SIG-M5 (cell line): ENCODE results near the gene NDNF.

Source experiments
- DNase-seq: peaks from one replicate; lab custom pipeline; 2025; lab: John Stamatoyannopoulos, UW

Gene NDNF, protein sequence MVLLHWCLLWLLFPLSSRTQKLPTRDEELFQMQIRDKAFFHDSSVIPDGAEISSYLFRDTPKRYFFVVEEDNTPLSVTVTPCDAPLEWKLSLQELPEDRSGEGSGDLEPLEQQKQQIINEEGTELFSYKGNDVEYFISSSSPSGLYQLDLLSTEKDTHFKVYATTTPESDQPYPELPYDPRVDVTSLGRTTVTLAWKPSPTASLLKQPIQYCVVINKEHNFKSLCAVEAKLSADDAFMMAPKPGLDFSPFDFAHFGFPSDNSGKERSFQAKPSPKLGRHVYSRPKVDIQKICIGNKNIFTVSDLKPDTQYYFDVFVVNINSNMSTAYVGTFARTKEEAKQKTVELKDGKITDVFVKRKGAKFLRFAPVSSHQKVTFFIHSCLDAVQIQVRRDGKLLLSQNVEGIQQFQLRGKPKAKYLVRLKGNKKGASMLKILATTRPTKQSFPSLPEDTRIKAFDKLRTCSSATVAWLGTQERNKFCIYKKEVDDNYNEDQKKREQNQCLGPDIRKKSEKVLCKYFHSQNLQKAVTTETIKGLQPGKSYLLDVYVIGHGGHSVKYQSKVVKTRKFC

DNA sequence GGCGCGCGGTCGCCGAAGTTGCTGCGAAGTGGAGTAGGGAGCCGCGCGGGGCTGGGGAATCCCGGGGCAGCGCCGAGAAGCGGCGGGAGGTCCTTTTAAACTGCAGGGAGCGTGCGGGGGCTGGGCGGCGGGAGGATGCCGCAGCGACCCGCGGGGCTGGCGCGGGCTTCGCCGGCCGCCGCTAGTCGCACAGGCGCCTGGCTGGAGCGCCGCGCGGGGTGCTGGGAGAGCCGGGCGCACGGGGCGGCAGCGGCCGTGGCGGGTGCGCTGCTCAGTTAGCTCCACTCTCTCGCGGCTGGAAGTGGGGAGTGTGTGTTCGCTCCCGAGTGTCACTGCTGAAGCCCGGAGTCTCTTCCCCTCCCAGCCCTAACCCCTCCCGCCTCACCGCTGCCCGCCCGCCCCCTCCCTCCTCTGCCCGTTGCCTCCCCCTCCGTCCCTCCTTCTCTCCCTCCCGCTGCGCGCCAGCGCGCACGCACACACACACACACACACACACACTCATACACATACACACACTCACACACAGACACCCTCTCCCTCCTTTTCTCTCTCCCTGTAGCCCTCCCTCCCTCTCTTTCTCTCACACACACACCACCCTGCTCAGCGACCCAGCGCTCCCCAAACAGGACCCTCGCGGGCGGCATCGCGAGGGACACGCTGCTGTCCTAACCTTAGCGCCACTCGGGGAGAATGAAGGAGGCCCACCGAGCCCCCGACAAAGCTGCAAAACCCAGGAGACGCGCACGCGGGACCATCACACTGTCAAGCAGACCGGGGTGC is at the start of gene NDNF:
NDNF (minus strand) TSS at position 312 of the 780 bp plus-strand sequence. CDS start 26,698 bp downstream, outside the sequence.
- DNase-seq: no peak

DNA sequence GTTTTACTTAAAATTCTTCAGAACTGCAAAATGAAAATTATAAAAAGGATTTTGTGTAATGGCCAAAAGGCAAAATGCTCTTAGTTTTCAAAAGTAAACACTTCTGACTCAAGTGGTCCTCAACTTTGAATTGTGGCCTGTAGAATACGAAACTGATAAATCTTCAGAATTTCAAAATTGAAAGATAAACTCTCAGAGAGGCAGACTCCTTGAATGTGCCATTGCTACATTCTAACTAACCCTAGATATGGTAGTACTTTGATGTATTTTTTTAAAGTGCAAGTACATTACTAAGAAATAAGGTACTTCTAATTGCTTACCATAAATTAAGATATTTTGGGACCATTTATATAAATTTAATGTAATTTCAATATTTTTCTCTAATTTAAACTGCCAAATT is 47.4 kb upstream of the NDNF start:
- DNase-seq: no peak

DNA sequence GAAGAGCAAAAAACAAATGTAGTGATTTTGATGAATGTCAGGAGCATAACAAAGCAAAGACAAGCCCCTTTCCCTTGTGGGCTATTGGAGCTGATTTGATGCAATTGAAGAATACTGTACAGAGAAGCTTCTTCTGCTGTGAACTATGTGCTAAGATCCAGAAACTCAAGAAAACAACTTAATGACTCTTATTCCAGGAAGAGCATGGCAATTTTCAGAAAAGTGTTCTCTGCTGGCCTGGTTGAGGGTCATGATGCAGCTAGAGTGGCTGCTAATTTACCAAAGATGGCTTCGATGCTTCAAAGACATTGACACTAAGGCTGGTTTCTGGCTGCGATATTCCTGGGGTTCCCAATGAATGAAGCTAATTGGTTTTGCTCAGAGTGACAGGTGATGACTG is 46.0 kb upstream of the NDNF start:
- no peak for DNase-seq

DNA sequence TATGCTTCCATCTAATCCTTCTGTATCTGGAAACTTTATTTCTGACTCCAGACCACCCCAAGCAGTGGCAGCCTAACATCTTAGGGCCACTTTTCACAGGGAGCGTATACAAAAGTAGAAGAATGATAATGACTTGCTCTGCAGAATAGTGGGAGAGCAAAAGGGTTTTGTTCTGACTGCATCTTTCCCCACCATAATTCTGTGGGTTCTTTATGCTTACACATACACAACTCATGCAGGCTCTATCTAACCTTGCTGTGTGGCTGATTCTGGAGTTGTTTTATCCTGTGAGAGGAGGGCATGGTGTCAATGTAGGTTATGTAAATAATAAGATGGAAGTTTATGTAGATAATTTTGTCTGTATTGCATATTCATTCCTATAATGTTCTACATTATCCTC is 42.4 kb upstream of the NDNF start:
- DNase-seq: no peak

DNA sequence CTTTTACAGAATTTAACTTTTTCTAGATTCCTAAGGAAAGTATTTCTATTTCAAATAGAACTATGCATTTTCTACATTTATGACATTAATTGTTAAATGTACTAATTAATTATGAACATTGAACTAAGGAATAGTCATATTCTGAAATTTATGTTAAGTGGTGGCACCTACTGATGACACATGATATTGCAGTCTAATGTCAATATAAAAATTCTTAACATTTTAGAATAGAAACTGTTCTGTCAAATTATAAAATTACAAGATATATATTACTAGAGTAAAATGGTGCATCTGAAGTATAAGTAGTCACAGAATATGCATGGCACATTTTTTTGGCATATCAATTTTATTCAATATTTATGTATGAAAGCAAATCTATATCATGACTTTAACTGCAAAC is 40.2 kb upstream of the NDNF start:
- DNase-seq: no peak

DNA sequence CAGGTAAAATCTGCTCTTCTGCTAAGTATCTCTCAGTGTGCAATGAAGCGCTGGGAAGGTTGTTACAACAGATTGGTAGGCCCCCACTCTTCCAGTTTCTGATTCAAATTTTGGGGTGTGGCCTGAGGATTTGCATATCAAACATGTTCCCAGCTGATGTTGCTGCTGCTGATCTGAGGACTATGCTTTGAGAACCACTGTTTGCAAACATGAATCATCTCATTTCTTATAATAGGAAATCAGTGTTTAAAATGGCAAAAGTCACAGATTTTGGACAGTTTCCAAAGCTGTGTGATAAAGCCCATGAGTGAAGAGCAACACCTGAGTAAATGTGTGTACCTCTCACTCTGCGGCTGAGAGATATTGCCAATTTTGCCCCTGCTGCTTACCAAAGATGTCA is 36.2 kb upstream of the NDNF start:
- no peak for DNase-seq

DNA sequence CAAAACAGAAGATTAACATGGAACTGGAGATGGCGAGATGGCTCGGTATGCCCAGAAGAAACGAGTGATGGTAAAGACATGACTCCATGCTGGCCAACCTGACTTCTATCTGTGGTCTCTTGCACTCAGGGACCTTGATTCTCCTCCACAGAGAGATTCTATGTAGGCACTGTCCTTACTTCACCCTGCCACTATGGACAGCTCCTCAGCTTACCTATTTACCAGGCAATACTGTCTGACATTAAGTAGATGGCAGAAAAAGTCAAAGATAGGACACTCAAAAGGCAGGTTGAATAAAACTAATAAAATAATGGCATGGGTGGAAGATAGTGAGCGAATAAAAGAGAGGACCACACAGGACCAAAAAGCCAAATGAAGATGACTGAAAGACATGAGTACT is 35.2 kb upstream of the NDNF start:
- no peak for DNase-seq

DNA sequence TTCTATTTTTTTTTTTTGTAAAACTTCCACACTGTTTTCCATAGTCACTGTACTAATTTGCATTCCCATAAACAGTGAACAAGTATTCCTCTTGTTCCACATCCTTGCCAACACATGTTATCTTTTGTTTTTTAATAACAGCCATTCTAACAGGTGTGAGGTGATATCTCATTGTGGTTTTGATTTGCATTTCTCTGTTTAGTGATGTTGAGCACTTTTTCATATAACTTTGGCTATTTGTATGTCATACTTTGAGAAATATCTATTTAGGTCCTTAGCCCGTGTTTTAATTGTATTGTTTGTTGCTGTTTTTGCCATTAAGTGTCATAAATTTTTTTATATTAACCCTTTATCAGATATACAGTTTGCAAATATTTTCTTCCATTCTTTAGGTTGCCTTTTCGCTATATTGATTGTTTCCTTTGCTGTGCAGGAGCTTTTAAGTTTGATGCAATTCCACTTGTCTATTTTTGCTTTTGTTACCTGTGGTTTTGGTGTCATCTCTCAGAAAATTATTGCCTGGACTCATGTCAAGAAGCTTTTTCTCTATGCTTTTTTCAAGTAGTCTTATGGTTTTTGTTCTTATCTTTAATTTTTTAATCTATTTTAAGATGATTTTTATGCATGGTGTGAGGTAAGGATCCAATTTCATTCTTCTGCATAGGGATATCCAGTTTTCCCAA is 27.9 kb upstream of the NDNF start:
- no peak for DNase-seq

DNA sequence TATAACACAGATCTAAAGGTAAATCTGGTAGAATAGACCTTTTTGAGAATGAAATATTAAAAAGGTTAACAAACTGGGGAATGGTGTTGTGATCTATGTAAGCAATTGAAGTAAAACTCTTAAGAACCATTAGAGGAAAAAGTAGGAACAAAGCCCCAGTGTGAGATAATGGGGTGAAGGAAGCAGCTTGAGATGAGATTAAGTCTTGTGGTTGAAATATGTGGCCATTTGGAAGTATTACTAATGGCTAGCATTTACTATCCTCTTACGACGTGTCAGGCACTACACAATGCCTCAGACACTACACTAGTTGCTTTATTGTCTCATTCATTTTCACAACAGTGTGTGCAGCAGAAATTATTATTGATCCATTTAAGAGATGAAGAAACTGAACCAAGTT is 25.9 kb upstream of the NDNF start:
- DNase-seq: no peak

DNA sequence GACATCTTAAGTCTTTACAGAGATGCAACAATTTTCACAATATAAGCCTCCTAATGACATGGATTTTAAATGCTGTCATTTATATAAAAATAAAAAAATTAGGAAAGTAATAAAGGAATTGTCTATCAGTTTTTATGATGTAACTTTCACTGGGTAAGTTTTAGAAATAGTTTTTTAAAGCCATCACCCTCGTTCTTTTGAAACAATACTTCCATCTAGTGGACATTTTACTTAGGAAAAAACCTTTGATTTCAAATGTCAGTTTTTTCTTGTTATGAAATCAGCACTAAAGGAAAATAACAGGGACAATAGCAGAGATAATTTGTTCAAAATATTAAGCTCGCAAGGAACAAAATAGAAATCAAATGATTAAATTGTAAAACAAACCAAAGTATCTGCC is 24.3 kb upstream of the NDNF start:
- no peak for DNase-seq

DNA sequence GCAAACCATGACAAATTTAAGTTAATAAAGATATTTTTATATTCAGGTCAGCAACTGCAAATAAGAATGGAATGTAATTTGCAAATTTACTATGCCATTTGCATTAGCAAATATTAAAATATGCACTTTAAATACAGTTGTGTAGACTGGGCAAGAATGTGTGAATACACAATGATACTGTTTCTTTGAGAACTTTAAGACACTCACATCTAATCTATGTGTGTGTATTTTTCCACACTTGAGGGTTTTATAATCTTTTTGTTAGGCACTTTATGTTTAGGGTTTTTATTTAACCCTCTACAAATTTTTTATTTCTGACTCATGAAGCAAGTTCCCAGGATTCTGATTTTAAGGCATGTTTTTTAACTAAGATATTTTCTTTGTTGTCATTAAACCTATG is 23.9 kb upstream of the NDNF start:
- no peak for DNase-seq

DNA sequence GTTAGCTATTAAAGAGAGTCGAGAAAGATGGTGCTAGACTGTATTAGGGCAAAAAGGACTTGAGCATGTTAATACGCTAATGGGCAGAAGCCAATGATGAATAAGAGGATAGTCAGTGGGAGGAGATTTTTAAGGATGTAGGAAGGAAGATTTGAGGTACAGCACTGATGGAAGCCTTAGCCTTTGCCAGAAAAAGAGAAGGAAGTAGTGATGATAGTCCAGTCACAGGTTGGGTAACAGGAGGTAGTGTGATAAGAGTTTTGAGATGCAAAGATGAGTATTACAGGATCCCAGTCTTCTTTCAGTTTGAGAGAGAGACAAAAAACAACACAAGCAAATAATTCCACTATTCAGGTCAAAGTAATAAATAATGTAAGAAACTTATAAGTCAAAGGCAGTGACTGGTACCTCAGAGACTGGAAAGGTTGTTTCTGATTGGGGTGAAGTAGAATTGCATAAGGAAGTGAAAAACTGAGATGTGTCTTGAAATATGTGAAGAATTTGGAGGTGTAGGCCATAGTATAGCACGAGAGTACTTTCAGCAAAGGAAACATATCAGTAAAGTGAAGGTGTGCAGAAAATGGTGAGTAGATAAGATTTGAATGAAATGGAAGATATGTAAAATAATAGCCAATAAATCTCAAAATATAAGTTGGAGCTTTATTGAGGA is 22.1 kb upstream of the NDNF start:
- DNase-seq: no peak

DNA sequence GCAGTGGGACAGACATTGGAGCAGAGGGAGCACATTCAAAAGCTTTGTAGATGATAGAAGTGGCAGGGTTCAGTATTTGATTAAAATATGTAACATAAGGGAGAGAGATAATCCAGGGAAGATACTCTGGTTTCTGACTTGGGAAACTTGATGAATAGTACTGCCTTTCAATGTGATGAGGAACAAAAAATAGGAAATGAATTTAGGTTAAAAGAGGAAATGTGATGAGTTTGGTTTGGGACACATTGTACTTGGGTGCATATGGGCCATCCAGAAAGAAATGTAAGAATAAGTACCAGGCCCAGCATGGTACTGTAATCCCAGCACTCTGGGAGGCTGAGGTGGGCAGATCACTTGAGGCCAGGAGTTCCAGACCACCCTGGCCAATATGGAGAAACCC is 20.9 kb upstream of the NDNF start:
- DNase-seq: no peak

DNA sequence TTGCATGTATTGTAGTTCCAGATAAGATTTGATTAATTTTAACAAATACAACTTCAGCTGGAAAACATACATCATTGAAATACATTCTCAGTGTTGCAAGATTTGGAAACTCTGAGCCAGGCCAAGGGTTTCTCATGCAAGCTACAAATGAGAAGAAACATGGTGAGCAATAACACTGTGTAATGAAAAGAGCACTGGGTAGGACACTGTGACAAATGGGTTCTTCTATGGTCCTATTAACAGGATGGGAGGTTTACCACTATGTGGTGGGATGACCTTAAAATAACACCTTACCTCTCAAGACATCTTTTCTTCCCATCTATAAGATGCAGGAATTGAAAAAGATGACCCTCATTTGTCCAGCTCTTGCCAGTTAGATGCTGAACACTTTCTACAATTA is 19.6 kb upstream of the NDNF start:
- no peak for DNase-seq

DNA sequence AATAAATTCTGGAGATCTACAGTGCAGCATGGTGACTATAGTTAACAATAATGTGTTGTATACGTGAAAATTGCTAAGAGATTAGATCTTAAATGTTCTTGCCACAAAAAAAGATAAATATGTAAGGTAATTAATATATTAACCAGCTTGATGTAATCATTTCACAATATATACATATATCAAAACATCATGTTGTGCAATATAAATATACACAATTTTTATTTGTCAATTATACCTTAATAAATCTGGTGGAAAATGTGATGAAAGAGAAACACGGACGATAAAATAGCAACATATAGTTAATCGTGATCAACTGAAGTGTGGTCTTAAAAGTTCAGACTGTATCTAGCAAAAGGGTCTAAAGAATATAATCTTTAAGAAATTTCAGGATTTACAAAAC is 16.5 kb upstream of the NDNF start:
- DNase-seq: no peak

DNA sequence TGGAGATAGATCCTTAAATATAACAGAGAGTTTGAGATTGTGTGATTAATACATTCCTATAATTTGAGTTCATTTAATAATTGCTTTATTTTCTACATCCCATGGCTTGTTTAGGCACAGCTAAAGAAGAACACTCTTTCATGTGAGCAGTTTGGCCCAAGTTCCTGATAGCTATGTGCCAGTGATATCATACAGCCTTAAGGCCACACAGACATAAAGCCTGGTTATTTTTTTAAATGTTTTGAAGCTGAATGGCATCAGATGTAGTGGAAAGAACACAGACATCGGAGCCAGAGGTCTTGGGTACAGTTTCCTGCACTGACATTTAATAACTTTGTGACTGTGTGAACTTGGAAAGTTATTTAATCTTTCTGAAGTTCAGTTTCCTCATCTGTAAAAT is 7.0 kb upstream of the NDNF start:
- DNase-seq: no peak

DNA sequence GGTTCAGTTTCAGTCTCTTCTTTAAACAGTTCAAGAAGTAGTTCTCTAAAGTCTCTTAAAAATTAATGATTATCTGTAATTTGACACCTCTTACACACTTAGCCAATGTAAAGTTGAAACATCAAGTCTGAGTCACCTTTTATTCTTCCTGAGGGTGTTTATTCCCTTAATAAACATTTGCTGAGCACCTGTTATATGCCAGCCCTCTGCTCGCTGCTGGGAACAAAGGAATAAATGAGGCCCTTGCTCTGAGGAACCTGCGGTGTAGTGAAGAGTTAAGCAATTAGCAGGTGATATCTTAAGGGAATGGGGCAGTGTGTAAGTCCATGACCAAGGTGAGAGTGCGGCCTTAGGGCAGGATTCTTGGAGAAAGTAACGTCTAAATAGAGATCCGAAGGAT is 5.2 kb upstream of the NDNF start:
- DNase-seq: no peak

DNA sequence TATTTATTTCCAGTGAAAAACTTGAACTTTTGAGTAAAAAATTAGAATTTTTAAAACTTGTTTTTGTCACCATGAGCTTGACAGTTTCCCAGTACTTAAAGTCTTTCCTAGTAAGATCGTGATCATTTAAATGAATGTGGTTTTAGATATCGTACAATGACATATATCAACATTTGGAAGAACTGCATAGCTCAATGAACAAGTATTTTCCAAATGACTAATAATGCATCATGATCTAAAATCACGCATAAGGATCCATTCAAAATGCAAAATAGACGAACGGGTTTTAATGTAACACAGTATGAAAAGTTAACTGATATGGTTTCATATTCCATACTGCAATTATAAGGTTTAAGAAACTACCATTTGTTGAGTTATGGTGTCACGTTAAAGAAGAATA is 4.1 kb upstream of the NDNF start:
- no peak for DNase-seq

DNA sequence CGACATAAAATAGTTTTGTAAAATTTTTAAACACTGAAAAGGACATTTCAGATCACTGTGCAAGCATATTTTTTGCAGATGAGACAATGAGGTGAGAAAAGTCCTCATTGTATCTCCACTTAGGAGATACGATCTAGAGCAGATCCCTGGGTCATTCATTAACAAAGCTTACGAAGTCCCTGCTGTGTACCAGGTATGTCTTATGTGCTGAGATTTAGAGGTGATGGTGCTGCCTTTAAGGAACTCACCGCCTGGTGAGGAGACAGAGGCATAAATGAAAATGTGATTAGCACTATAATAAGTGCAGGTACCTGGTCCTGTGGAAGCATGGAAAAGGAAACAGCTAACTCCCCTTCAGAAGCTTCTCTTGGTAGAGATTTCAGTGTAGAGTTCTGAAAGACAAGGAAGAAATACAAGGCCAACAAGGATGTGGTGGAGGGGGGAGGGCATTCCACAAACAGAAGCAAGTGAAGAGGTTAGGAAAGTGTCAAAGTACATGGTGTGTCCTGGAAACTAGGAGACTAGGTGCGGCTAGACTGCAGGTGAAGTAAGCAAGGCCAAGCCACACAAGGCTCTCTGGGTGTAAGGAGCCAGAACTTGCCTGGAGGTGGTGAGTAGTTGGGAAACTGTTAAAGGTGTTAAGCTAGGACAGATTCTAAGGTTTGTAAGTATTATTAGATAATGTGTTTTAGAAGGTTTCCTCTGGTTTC is 1.5 kb upstream of the NDNF start:
- no peak for DNase-seq

DNA sequence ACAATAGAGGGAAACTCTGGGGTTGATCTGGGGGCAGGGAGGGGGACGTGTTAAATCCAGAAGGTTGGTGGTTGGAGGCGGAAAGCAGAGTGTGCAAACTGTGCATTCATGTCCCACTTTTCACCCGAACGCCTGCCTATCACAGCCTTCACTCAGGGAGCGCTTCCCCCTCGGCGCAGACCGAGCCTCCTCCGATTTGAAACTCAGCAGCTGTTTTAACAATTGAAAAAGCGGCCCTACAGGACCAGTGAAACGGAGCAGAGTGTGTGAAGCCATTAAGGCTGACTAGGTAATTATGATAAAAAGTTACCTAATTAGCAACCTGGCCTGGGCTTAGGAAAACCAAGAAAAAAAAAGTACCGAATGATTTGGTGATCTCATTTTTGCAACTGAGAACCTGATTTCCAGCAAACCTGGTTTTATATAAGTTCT is 685 bp upstream of the NDNF start:
- no peak for DNase-seq

DNA sequence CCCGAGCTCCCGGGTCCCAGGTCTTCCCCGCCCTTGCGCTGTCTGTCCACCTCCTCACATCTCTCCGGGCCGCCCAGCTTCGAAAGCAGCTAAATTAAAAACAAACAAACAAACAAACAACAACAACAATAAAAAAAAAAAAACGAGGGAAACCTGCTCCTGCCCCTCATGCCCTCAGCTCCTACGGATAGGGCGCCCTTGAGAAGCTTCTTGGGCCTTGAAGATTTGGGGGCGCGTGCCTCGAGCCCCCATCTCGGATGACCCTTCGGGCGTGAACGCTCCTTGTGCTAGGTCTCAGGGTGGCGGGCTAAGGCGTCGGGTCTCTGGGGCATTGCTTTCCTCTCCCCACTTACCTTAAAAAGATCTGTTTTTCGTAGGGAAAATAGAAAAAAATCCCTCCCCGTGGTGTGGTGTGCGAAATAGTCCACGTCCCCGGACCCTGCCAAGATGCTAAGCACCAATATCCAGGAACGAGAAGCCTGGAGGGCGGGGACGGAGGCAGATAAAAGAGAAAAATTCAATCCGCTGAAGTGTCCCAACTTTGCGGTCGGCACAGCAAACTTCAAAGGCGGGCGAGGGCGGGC is 603 bp downstream of the NDNF start:
- no peak for DNase-seq
